Endothelial cell of umbilical vein (primary cell): ENCODE results near the gene CCDC157. TPM values are rescaled to one million over a fixed set of nuclear protein-coding genes. Genes with fewer than 3 reads are reported as not detected.

ENCODE experiments used
- BruUV-seq: library from RNA; stranded (reverse); fragments of 400-500 nt; replicated peaks from 2 replicates; lab custom pipeline; 2021; lab: Mats Ljungman, UMichigan
- CTCF ChIA-PET: fragments of 300-600, 350-600 bp; sonication (Branson Sonifier 250); formaldehyde crosslinking; loops from one replicate; lab custom pipeline; 2021; ENCODE audit warnings: antibody characterized with exemption, inconsistent platforms; lab: Charles Lee
- POLR2A ChIA-PET: fragments of 300-600, 350-600 bp; sonication (Branson Sonifier 250); formaldehyde crosslinking; loops from one replicate; lab custom pipeline; 2021; ENCODE audit warnings: antibody characterized with exemption, inconsistent platforms; lab: Charles Lee
- DNase-seq: peaks from one replicate; pipeline ENCODE4 v3.0.0-alpha.2; 2011; ENCODE audit warnings: low read depth, low spot score
- FAIRE-seq: peaks from 2 replicates; lab custom pipeline; 2011; peaks lifted over from hg19 to GRCh38; lab: Jason Lieb, UNC
- H2AFZ ChIP-seq: 2 replicates; pipeline ENCODE4 v1.6.0; 2012; ENCODE audit warnings: low read depth, low read length, control low read depth, inconsistent platforms
- H3K27ac ChIP-seq: 2 replicates; pipeline ENCODE4 v1.5.1; 2011; ENCODE audit warnings: low read depth, mild to moderate bottlenecking, control low read depth, low read length, moderate library complexity; ENCODE audit not compliant: insufficient read depth
- H3K27me3 ChIP-seq, 2 experiments: 2 replicates each; pipeline versions ENCODE4 v1.6.0 to v1.6.1; 2011; ENCODE audit warnings: low read length in 2 of 2, mixed read lengths in 1 of 2; ENCODE audit not compliant: control insufficient read depth in 2 of 2, insufficient read depth in 2 of 2
- H3K36me3 ChIP-seq, 2 experiments: 2 replicates in 1 of 2; 3 replicates in 1 of 2; pipeline ENCODE4 v1.5.1; 2011; ENCODE audit warnings: low read length in 2 of 2, mild to moderate bottlenecking in 1 of 2, moderate library complexity in 1 of 2; ENCODE audit not compliant: control insufficient read depth in 2 of 2, insufficient read depth in 2 of 2; ENCODE audit errors: extremely low read depth in 1 of 2
- H3K4me1 ChIP-seq: 3 replicates; pipeline ENCODE4 v1.5.1; 2011; ENCODE audit warnings: mild to moderate bottlenecking, low read length; ENCODE audit not compliant: control insufficient read depth, insufficient read depth; ENCODE audit errors: extremely low read depth
- H3K4me2 ChIP-seq: 2 replicates; pipeline ENCODE4 v1.6.1; 2011; ENCODE audit warnings: low read length, control low read depth, mixed read lengths; ENCODE audit not compliant: insufficient read depth
- H3K4me3 ChIP-seq, 3 experiments: fragments of 200-600 bp in 1 of 3; sonication (generic), shearing (Covaris generic) in 1 of 3; replicated peaks in 1 of 3; 2 replicates each; pipeline ENCODE4 v1.5.1; 2011 to 2016; ENCODE audit warnings: control low read depth in 3 of 3, low read length in 3 of 3, mild to moderate bottlenecking in 2 of 3, inconsistent platforms in 1 of 3, low read depth in 1 of 3, moderate library complexity in 1 of 3; ENCODE audit not compliant: insufficient read depth in 1 of 3
- H3K79me2 ChIP-seq: 2 replicates; pipeline ENCODE4 v1.6.0; 2012; ENCODE audit warnings: low read length, inconsistent platforms; ENCODE audit not compliant: control insufficient read depth, insufficient read depth
- H3K9ac ChIP-seq: replicated peaks from 2 replicates; pipeline ENCODE3; 2011; ENCODE audit warnings: low read length, control low read depth; ENCODE audit not compliant: insufficient read depth; ENCODE audit errors: extremely low read depth
- H3K9me1 ChIP-seq: replicated peaks from 3 replicates; pipeline ENCODE4 v1.6.0; 2011; ENCODE audit warnings: mild to moderate bottlenecking, low read length; ENCODE audit not compliant: control insufficient read depth, insufficient read depth; ENCODE audit errors: extremely low read depth
- H3K9me3 ChIP-seq: replicated peaks from 2 replicates; pipeline ENCODE4 v1.5.1; 2012; ENCODE audit warnings: low read length, inconsistent platforms; ENCODE audit not compliant: control insufficient read depth, insufficient read depth
- H4K20me1 ChIP-seq: replicated peaks from 2 replicates; pipeline ENCODE3; 2011; ENCODE audit warnings: mild to moderate bottlenecking, low read length; ENCODE audit not compliant: control insufficient read depth, insufficient read depth; ENCODE audit errors: extremely low read depth
- CTCF ChIP-seq, 2 donors: IDR thresholded peaks; 1 replicate in 1 of 2; 2 replicates in 1 of 2; pipeline ENCODE4 v1.5.1; 2011; ENCODE audit warnings: low read length in 2 of 2, mild to moderate bottlenecking in 2 of 2, moderate library complexity in 2 of 2, control low read depth in 1 of 2, inconsistent platforms in 1 of 2, low read depth in 1 of 2; ENCODE audit not compliant: insufficient read depth in 1 of 2; ENCODE audit errors: extremely low read depth in 1 of 2
- EZH2 ChIP-seq: IDR thresholded peaks from 2 replicates; pipeline ENCODE4 v1.6.1; 2012; ENCODE audit warnings: borderline replicate concordance, low read depth, mild to moderate bottlenecking, moderate library complexity, low read length, inconsistent platforms; ENCODE audit not compliant: severe bottlenecking
- FOS ChIP-seq: IDR thresholded peaks from 2 replicates; pipeline ENCODE4 v1.6.1; 2011; ENCODE audit warnings: mild to moderate bottlenecking, low read length, moderate library complexity, borderline replicate concordance; ENCODE audit not compliant: insufficient read depth
- GATA2 ChIP-seq: IDR thresholded peaks from 2 replicates; pipeline ENCODE4 v1.7.0; 2011; ENCODE audit warnings: low read depth, mild to moderate bottlenecking, moderate library complexity, mixed read lengths, low read length; ENCODE audit not compliant: insufficient read length, insufficient read depth
- JUN ChIP-seq: IDR thresholded peaks from 2 replicates; pipeline ENCODE4 v1.6.1; 2011; ENCODE audit warnings: borderline replicate concordance, low read depth; ENCODE audit not compliant: insufficient read length, insufficient read depth
- MAX ChIP-seq: IDR thresholded peaks from 2 replicates; pipeline ENCODE4 v1.6.1; 2011; ENCODE audit not compliant: insufficient read depth, insufficient read length
- MYC ChIP-seq: IDR thresholded peaks from one replicate; pipeline ENCODE4 v1.6.1; 2011; ENCODE audit warnings: mild to moderate bottlenecking, low read depth, low read length
- POLR2A ChIP-seq: IDR thresholded peaks from 2 replicates; pipeline ENCODE4 v1.6.1; 2012; ENCODE audit warnings: low read depth, mild to moderate bottlenecking, control low read depth, low read length
- POLR2AphosphoS5 ChIP-seq: IDR thresholded peaks from 2 replicates; pipeline ENCODE4 v1.6.1; 2012; ENCODE audit warnings: low read depth, mild to moderate bottlenecking, control low read depth, low read length, moderate library complexity; ENCODE audit not compliant: insufficient read depth
- dilution Hi-C: fragments of 300-500 bp; cut with MboI; formaldehyde crosslinking; loops from one replicate; pipeline ENCODE4 v1.15.0; 2019; ENCODE audit warnings: low sequenced_read_pairs; ENCODE audit not compliant: extremely low pct_ligation_motif_present
- intact Hi-C: fragments of 100-400 bp; cut with micrococcal nuclease; formaldehyde crosslinking; loops from one replicate; pipeline ENCODE4 v1.10.0; 2022
- polyA plus RNA-seq, 4 experiments: library from polyadenylated mRNA; depleted of rRNA in 3 of 4; stranded (reverse) in 3 of 4; unstranded in 1 of 4; fragments of >200 nt; gene quantifications; 2 replicates each; pipeline versions ENCODE4 v1.2.1 to v1.2.3, GENCODE V29; 2011 to 2012; ENCODE audit warnings: missing spikeins in 1 of 4
- total RNA-seq: library from RNA; stranded (reverse); gene quantifications from 2 replicates; pipeline ENCODE4 v1.2.3, GENCODE V29; 2021

Gene CCDC157
- total and polyA plus RNA-seq, 2 donors (not counting 3 experiments of a cell fraction or from before 2014, with no cell fraction given) = 2.1 to 3.1 TPM

GRCh38 chr22:30317778-30318177, 39.0 kb upstream of the CCDC157 start:
- no peak overlapping the region for H3K4me2 ChIP-seq
- H4K20me1 ChIP-seq = no peaks in the 10 kb centered on the region
- intact Hi-C loops (no loop called here), dilution Hi-C loops (no loop called here)
- no peaks in the 10 kb centered on the region for H3K79me2 ChIP-seq
- no peak overlapping the region for H2AFZ ChIP-seq
- DNase-seq = no peak
- no peak overlapping the region for H3K4me3 ChIP-seq
- no peaks in the 10 kb centered on the region for H3K9me3 ChIP-seq
- no peaks in the 10 kb centered on the region for H3K4me1 ChIP-seq
- BruUV-seq = no TSS peak
- no peak overlapping the region for H3K9ac ChIP-seq
- ChIA-PET CTCF (interaction anchor here (2.8 kb wide), 1 partner anchor 30 kb away, joined by 13 read pairs; no protein-coding TSS in a partner anchor), POLR2A (no interaction called here)
- no peaks in the 10 kb centered on the region for H3K9me1 ChIP-seq
- no peak for TF ChIP-seq EZH2
- no peak for TF ChIP-seq FOS
- TF ChIP-seq CTCF (IDR thresholded peaks at IDR 0.05; ENCODE audit: extremely low read depth in 1 of 2, insufficient read depth in 1 of 2, low read depth in 1 of 2, low read length in 2 of 2) = no peak
- no peak for TF ChIP-seq MAX
- TF ChIP-seq GATA2 = no peak
- no peak for TF ChIP-seq POLR2A
- no peak for TF ChIP-seq JUN
- no peak for TF ChIP-seq POLR2AphosphoS5
- no peak for TF ChIP-seq MYC
- no peak for FAIRE-seq
- no peaks in the 10 kb centered on the region for H3K36me3 ChIP-seq
- no peaks in the 10 kb centered on the region for H3K27me3 ChIP-seq
- no peak overlapping the region for H3K27ac ChIP-seq
